GM23338 (cell line): Measurements from ENCODE around the gene CDKAL1.

Experiments used
- CREB1 ChIP-seq: fragments of 250-450 bp; sonication (Bioruptor Pico); IDR thresholded peaks from 2 replicates; pipeline ENCODE4 v1.5.0; 2020; ENCODE audit warnings: low read depth, mild to moderate bottlenecking, moderate library complexity
- EZH2 ChIP-seq: fragments of 200-600 bp; sonication (generic); IDR thresholded peaks from one replicate; pipeline ENCODE4 v1.8.0; 2017; ENCODE audit warnings: antibody characterized with exemption, mild to moderate bottlenecking, low read depth; ENCODE audit not compliant: unreplicated experiment
- EZH2phosphoT487 ChIP-seq: fragments of 200-600 bp; sonication (generic); IDR thresholded peaks from one replicate; pipeline ENCODE4 v1.8.1; 2018; ENCODE audit warnings: antibody characterized with exemption; ENCODE audit not compliant: unreplicated experiment
- JUNB ChIP-seq: IDR thresholded peaks from one replicate; pipeline ENCODE4 v1.6.1; 2016; ENCODE audit warnings: antibody characterized with exemption; ENCODE audit not compliant: unreplicated experiment
- POLR2AphosphoS5 ChIP-seq: IDR thresholded peaks from 2 replicates; pipeline ENCODE4 v1.6.1; 2016; ENCODE audit warnings: antibody characterized with exemption, low read depth
- STAT1 ChIP-seq: IDR thresholded peaks from one replicate; pipeline ENCODE4 v1.6.1; 2016; ENCODE audit warnings: antibody characterized with exemption; ENCODE audit not compliant: unreplicated experiment
- ZNF114 ChIP-seq: fragments of 250-450 bp; sonication (Bioruptor Pico); IDR thresholded peaks from 2 replicates; pipeline ENCODE4 v1.5.0; 2020; ENCODE audit warnings: mild to moderate bottlenecking, moderate library complexity
- ZNF331 ChIP-seq: fragments of 250-450 bp; sonication (Bioruptor Pico); IDR thresholded peaks from 2 replicates; pipeline ENCODE4 v1.5.0; 2020; ENCODE audit warnings: low read depth, mild to moderate bottlenecking, moderate library complexity
- TF ChIP-seq, protein P1 (sequence below): IDR thresholded peaks from one replicate; pipeline ENCODE4 v1.6.1; 2018; ENCODE audit warnings: antibody characterized with exemption; ENCODE audit not compliant: unreplicated experiment
- TF ChIP-seq, protein P2 (sequence below), 2 experiments: fragments of 200-600 bp in 1 of 2; sonication (generic) in 1 of 2; conservative IDR thresholded peaks; 2 replicates each; pipeline versions ENCODE4 v1.5.1 to v1.6.1; 2016 to 2017; ENCODE audit warnings: antibody characterized with exemption in 2 of 2, low read depth in 2 of 2, mild to moderate bottlenecking in 2 of 2, moderate library complexity in 1 of 2
- TF ChIP-seq, protein P3 (sequence below): IDR thresholded peaks from 2 replicates; pipeline ENCODE4 v1.6.1; 2016; ENCODE audit warnings: antibody characterized with exemption

DNA sequence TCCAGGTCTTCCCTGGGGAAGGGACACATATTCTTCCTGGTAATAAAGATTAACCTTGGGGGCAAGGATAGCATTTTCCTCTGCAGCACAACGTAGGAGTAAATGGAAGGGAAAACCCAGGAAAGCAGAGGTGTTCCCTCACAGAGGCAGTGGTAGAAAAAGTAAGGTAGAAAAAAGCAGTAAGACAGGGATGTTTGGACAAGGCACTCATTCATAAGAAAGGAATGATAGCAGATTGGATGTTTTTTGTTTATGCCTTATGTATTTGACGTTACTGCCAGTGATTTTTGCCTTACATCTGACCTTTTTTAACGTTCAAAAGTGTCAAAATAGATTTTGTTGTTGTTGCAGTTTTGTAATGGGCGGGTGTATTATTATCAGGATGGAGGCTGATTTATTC lies 395.0 kb downstream of the CDKAL1 start:
- TF ChIP-seq EZH2 (no peak), JUNB (no peak), CREB1 (CRISPR knock-in tag) (no peak), EZH2phosphoT487 (no peak), POLR2AphosphoS5 (no peak), ZNF331 (CRISPR knock-in tag) (no peak), STAT1 (no peak), ZNF114 (CRISPR knock-in tag) (no peak)
- TF ChIP-seq, protein P1, sequence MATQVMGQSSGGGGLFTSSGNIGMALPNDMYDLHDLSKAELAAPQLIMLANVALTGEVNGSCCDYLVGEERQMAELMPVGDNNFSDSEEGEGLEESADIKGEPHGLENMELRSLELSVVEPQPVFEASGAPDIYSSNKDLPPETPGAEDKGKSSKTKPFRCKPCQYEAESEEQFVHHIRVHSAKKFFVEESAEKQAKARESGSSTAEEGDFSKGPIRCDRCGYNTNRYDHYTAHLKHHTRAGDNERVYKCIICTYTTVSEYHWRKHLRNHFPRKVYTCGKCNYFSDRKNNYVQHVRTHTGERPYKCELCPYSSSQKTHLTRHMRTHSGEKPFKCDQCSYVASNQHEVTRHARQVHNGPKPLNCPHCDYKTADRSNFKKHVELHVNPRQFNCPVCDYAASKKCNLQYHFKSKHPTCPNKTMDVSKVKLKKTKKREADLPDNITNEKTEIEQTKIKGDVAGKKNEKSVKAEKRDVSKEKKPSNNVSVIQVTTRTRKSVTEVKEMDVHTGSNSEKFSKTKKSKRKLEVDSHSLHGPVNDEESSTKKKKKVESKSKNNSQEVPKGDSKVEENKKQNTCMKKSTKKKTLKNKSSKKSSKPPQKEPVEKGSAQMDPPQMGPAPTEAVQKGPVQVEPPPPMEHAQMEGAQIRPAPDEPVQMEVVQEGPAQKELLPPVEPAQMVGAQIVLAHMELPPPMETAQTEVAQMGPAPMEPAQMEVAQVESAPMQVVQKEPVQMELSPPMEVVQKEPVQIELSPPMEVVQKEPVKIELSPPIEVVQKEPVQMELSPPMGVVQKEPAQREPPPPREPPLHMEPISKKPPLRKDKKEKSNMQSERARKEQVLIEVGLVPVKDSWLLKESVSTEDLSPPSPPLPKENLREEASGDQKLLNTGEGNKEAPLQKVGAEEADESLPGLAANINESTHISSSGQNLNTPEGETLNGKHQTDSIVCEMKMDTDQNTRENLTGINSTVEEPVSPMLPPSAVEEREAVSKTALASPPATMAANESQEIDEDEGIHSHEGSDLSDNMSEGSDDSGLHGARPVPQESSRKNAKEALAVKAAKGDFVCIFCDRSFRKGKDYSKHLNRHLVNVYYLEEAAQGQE = no peak
- TF ChIP-seq, protein P2, sequence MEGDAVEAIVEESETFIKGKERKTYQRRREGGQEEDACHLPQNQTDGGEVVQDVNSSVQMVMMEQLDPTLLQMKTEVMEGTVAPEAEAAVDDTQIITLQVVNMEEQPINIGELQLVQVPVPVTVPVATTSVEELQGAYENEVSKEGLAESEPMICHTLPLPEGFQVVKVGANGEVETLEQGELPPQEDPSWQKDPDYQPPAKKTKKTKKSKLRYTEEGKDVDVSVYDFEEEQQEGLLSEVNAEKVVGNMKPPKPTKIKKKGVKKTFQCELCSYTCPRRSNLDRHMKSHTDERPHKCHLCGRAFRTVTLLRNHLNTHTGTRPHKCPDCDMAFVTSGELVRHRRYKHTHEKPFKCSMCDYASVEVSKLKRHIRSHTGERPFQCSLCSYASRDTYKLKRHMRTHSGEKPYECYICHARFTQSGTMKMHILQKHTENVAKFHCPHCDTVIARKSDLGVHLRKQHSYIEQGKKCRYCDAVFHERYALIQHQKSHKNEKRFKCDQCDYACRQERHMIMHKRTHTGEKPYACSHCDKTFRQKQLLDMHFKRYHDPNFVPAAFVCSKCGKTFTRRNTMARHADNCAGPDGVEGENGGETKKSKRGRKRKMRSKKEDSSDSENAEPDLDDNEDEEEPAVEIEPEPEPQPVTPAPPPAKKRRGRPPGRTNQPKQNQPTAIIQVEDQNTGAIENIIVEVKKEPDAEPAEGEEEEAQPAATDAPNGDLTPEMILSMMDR (conservative IDR thresholded peaks at IDR 0.05; ENCODE audit: low read depth in 2 of 2) = no peak
- TF ChIP-seq, protein P3, sequence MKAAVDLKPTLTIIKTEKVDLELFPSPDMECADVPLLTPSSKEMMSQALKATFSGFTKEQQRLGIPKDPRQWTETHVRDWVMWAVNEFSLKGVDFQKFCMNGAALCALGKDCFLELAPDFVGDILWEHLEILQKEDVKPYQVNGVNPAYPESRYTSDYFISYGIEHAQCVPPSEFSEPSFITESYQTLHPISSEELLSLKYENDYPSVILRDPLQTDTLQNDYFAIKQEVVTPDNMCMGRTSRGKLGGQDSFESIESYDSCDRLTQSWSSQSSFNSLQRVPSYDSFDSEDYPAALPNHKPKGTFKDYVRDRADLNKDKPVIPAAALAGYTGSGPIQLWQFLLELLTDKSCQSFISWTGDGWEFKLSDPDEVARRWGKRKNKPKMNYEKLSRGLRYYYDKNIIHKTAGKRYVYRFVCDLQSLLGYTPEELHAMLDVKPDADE = no peak
